Skeletal muscle tissue (tissue), 4 donors: Measurements from ENCODE around the gene PRDM5. TPM values are rescaled to one million over a fixed set of nuclear protein-coding genes. Genes with fewer than 3 reads are reported as not detected.

Experiments used
- H3K27ac ChIP-seq: one replicate; pipeline ENCODE4 v1.7.0; 2013; ENCODE audit warnings: mild to moderate bottlenecking, low read depth, low read length, inconsistent platforms
- H3K27me3 ChIP-seq, 3 donors: one replicate each; pipeline ENCODE4 v1.7.0; 2013; ENCODE audit warnings: low read length in 3 of 3; ENCODE audit not compliant: control insufficient read depth in 3 of 3, insufficient read depth in 3 of 3
- H3K36me3 ChIP-seq, 3 donors: one replicate each; pipeline ENCODE4 v1.7.0; 2013; ENCODE audit warnings: low read length in 3 of 3; ENCODE audit not compliant: control insufficient read depth in 3 of 3, insufficient read depth in 3 of 3
- H3K4me1 ChIP-seq, 3 donors: one replicate each; pipeline ENCODE4 v1.7.0; 2013; ENCODE audit warnings: low read length in 3 of 3, mild to moderate bottlenecking in 3 of 3; ENCODE audit not compliant: control insufficient read depth in 3 of 3, insufficient read depth in 3 of 3
- H3K4me3 ChIP-seq, 3 donors: one replicate each; pipeline ENCODE4 v1.7.0; 2013; ENCODE audit warnings: low read length in 3 of 3
- H3K9ac ChIP-seq, 3 donors: one replicate each; pipeline ENCODE4 v1.7.0; 2013; ENCODE audit warnings: low read length in 3 of 3, mild to moderate bottlenecking in 3 of 3, moderate library complexity in 2 of 3, low read depth in 1 of 3
- H3K9me3 ChIP-seq, 3 donors: one replicate each; pipeline ENCODE4 v1.7.0; 2013; ENCODE audit warnings: low read length in 3 of 3; ENCODE audit not compliant: control insufficient read depth in 3 of 3
- total RNA-seq: library from RNA; depleted of rRNA; stranded (reverse); fragments of >200 nt; gene quantifications from one replicate; pipeline ENCODE4 v1.2.3, GENCODE V29; 2014
- donor health status: Osteomylitis.

The PRDM5 gene
- total RNA-seq, 1 donor from 2014 or later = 61.1 TPM

DNA sequence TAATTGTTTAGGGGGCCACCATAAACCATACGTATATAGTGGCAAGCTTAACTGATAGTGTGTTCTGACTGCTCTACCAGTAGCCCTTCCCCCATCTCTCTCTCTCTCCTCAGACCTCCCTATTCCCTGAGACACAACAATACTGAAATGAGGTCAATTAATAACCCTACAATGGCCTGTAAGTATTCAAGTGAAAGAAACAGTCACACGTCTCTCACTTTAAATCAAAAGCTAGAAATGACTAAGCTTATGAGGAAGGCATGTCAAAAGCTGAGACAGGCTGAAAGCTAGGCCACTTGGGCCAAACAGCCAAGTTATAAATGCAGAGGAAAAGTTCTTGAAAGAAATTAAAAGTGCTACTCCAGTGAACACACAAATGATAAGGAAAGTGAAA is 78.0 kb downstream of the PRDM5 start:
- no peak overlapping the region for H3K27ac ChIP-seq

DNA sequence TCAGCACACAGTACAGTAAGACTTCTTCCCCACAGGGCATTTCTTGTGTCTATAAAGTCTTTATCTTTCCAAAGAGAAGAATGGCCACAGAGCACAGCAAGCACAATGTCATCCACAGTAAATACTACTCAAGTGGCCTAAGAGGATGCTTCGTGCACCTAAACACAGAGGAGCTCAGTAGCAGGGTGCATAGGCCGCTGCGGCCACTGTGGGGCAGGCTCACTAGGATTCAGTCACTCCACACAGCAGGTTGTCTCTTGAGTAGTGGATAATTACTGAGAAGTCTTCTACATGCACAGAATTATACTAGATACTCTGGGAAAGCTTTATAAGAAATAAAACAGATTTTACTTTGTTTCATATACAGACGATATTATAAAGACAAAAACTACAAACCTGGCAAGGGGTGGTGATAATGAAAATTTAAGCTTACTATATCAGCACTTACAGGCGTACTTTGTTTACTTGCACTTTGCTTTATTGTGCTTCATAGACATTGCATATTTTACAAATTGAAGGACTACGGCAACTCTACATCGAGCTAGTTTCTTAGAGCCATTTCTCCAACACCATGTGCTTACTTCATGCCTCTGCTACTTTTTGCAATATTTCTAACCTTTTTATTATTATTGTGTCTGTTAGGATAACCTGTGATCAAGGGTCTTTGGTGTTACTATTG is 78.5 kb downstream of the PRDM5 start:
- Histone ChIP-seq H3K36me3 (peaks cover 0 to under 1% (median 0%) of the 10 kb centered on the region in 3 donors), H3K27me3 (no peaks in the 10 kb centered on the region), H3K9ac (no peak overlapping the region), H3K27ac (no peak overlapping the region), H3K4me3 (no peak overlapping the region), H3K4me1 (no peaks in the 10 kb centered on the region), H3K9me3 (no peaks in the 10 kb centered on the region)

More for the DNA sequence above, 78.0 kb downstream of the PRDM5 start:
- H3K9me3 ChIP-seq = no peaks in the 10 kb centered on the region
- no peaks in the 10 kb centered on the region for H3K36me3 ChIP-seq
- H3K27me3 ChIP-seq = no peaks in the 10 kb centered on the region
- no peaks in the 10 kb centered on the region for H3K4me1 ChIP-seq
- no peak overlapping the region for H3K4me3 ChIP-seq
- no peak overlapping the region for H3K9ac ChIP-seq

DNA sequence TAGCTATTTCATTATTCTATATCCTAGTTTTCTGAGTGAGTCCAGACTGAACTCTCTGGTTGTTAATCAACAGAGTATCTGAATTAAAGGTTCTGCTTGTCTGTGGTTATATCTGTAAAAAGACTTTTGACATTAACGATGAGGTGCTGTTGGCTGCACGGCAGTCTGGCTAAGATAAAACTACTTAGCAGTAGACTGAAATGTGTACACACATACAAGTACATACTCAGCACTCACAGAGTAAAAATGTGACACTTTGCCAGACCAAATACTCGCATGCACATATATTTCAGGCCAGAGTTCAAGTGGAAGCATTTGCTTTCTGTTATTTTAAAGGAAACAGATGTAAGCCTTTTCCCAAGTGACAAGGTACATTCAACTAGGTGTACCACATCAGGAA is 80.5 kb downstream of the PRDM5 start:
- H3K27ac ChIP-seq = no peak overlapping the region

DNA sequence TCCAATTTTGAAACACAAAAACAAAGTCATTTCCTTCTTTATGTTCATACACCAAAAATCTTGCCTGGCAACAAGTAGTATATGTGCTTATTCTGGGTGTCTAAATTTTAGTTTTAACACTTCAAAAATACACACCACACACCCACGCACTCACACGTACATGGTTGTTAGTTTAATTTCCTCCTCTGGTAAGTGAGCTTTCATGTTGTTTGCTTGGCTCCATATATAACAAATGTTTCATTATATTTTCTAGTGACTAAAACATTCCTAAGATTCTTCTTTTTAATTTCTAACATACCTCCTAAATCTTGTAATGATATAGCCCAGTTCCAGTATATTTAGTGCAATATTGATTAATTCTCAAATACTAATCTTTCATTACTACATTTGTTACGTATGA is 80.9 kb downstream of the PRDM5 start:
- no peak overlapping the region for H3K9ac ChIP-seq
- no peak overlapping the region for H3K27ac ChIP-seq
- H3K4me1 ChIP-seq = no peaks in the 10 kb centered on the region
- no peaks in the 10 kb centered on the region for H3K9me3 ChIP-seq
- H3K27me3 ChIP-seq = no peaks in the 10 kb centered on the region
- no peak overlapping the region for H3K4me3 ChIP-seq
- H3K36me3 ChIP-seq = peaks cover 0 to 3% (median 2%) of the 10 kb centered on the region in 3 donors

More for the DNA sequence above, 80.5 kb downstream of the PRDM5 start:
- H3K9me3 ChIP-seq = no peaks in the 10 kb centered on the region
- H3K9ac ChIP-seq = no peak overlapping the region
- H3K27me3 ChIP-seq = no peaks in the 10 kb centered on the region
- no peak overlapping the region for H3K4me3 ChIP-seq
- H3K4me1 ChIP-seq = no peaks in the 10 kb centered on the region
- peaks cover 0 to 3% (median 2%) of the 10 kb centered on the region in 3 donors for H3K36me3 ChIP-seq

DNA sequence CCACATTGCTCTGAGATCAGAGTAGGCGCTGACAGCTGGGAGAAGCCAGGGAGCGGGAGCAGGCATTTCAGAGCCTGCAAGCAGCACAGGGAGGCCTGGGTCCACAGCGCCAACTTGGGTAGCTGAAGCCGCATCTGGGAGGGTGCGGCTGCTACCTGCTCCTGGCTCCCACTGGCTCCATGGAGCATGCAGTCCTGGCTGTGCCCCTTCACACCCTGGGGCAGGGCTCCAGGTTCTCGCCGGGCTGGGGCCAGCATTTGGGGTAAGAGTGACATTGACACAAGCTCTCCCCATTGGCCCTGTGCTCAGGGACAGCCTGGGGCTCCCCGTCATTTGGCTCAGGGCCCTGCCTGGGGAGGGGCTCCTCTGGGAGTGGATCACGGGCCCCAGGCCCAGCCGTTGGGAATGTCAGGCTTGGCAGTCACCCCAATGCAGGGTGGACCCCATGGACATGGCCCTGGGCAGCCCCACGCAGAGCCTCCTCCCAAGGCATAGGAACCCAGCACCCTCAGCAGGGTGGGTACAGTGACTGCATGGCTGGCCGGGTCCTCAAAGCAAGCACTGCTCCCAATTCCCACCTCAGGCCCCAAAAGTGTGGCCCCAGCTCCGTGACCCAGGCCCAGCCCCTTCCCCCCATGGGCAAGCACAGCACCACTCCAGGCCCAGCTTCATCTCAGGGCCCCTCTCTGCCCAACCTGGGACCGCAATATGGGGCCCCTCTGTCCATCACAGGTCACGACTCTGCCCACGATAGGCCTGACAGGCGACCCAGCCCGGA is 82.4 kb downstream of the PRDM5 start:
- H3K4me1 ChIP-seq = no peaks in the 10 kb centered on the region
- H3K4me3 ChIP-seq = no peak overlapping the region
- H3K9ac ChIP-seq = no peak overlapping the region
- H3K27me3 ChIP-seq = no peaks in the 10 kb centered on the region
- no peaks in the 10 kb centered on the region for H3K9me3 ChIP-seq
- H3K27ac ChIP-seq = no peak overlapping the region
- H3K36me3 ChIP-seq = peaks cover 2 to 3% (median 2%) of the 10 kb centered on the region in 3 donors

DNA sequence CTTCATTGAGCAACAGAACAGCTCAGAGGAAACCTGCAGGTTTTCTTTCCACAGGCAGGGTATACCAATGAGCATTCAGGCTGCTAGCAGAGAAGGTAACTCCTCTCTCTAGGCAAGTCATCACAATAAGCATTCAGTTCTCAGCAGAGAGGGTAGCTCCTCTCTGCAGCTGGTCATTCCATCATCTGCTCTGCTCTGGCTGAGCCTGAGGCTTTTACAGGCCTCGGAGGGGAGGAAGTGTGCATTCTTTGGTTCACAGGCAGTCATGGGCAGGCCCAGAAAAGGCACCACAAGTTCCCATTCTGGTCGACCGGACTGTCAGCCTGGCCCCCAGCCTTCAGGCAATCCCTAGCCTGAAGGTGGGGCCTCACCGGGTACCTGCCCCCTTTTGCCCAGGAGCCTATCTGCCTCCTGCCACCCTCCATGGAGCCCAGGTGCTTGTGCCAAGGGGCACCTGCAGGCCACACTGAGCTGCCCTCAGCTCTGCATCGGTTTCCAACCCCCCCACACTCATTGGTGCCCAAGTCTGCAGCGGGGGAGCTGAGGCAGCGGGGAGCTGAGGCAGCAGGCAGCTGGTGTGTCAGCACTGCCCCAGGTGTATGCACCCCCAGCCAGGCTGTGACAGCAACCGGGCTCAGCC is 83.1 kb downstream of the PRDM5 start:
- Histone ChIP-seq H3K36me3 (peaks cover 2 to 3% (median 2%) of the 10 kb centered on the region in 3 donors), H3K4me1 (no peaks in the 10 kb centered on the region), H3K27me3 (no peaks in the 10 kb centered on the region), H3K27ac (no peak overlapping the region), H3K4me3 (no peak overlapping the region), H3K9me3 (no peaks in the 10 kb centered on the region), H3K9ac (no peak overlapping the region)

DNA sequence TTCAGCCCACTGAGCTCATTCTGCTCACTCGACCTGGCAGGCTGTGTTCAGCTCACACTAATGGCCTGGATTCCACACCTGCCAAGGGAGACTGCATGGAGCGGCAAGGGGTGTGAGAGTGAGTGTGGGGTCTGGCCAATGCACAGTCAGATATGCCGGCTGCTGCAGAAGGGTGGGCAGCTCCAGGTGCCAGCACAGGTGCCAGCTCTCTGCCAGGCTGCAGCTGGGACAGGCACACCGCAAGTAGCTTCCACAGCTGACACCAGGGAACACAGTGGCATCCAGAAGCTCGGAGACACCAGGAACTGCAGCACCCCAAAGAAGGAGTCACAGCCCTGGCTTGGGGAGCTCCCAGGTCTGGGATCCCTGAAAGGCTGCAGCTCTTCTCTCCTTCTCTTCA is 83.7 kb downstream of the PRDM5 start:
- Histone ChIP-seq H3K4me3 (no peak overlapping the region), H3K9ac (no peak overlapping the region), H3K9me3 (no peaks in the 10 kb centered on the region), H3K27ac (no peak overlapping the region), H3K4me1 (no peaks in the 10 kb centered on the region), H3K36me3 (peaks cover 2 to 3% (median 2%) of the 10 kb centered on the region in 3 donors), H3K27me3 (no peaks in the 10 kb centered on the region)

DNA sequence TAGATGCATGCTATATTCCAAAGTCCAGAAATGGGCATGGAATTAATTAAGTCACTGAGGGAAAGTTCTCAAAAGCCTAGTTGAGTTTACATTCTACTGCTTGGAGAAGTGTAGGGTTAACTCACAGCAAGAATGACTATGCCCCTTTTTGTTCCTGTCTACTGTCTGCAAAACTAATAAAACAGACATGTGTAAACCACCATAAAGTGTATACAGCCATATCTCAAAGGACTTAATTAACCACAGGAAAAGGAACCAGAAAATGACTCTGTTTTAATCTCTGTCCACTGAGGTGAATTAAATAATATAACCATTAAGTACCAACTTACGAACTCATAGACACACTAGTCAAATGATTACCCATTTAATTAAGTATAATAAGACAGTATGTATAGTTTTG is 84.9 kb downstream of the PRDM5 start:
- Histone ChIP-seq H3K27ac (no peak overlapping the region), H3K9ac (no peak overlapping the region), H3K4me1 (no peaks in the 10 kb centered on the region), H3K27me3 (no peaks in the 10 kb centered on the region), H3K9me3 (no peaks in the 10 kb centered on the region), H3K36me3 (peaks cover 2 to 3% (median 2%) of the 10 kb centered on the region in 3 donors), H3K4me3 (no peak overlapping the region)

DNA sequence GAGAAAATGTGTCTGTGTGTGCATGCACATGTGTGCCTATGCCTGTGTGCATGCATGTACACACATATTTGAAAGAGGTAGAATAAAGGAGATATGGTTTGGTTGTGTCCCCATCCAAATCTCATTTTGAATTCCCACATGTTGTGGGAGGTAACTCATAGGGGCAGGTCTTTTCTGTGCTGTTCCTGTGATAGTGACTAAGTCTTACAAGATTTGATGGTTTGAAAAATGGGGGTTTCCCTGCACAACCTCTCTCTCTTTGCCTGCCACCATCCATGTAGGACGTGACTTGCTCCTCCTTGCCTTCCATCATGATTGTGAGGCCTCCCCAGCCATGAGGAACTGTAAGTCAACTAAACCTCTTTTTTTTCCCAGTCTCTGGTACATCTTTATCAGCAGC is 87.2 kb downstream of the PRDM5 start:
- no peak overlapping the region for H3K27ac ChIP-seq
- no peak overlapping the region for H3K9ac ChIP-seq
- H3K4me3 ChIP-seq = no peak overlapping the region
- H3K36me3 ChIP-seq = peaks cover 2 to 3% (median 2%) of the 10 kb centered on the region in 3 donors
- no peaks in the 10 kb centered on the region for H3K9me3 ChIP-seq
- H3K4me1 ChIP-seq = no peaks in the 10 kb centered on the region
- H3K27me3 ChIP-seq = no peaks in the 10 kb centered on the region

DNA sequence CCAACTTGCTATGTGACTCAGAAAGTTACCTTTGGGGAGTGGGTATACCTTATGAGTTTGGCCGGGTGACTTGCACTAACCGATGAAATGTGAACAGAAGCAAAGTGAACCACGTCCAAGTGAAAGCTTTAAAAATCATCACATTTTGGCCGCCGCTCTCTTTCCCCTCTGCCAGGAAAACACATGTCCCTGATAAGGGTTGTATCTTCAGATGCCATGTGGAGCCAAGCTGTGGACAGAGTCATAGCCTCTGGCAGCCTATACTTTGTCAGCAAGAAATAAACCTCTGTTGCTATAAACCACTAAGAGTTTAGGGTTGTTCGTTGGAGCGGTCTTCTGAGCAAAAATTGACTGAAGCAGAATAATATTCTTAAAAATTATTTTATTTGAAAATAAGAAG is 92.3 kb downstream of the PRDM5 start:
- Histone ChIP-seq H3K4me1 (peaks cover 0 to 6% (median 3%) of the 10 kb centered on the region in 3 donors), H3K9me3 (no peaks in the 10 kb centered on the region), H3K4me3 (peak overlapping the region in 1 of 3 donors; percentile 6), H3K36me3 (no peaks in the 10 kb centered on the region), H3K27ac (peak overlapping the region; percentile 7), H3K9ac (no peak overlapping the region), H3K27me3 (no peaks in the 10 kb centered on the region)
